HG03108 (cell line): ENCODE measurements around the gene HBZ.
"Not testable (repeated sequence)": the region's sequence is repeated elsewhere in the genome, so short reads cannot be mapped to it uniquely, and the experiment has no call there.

Experiments
- ATAC-seq: cut with Tn5 transposase; IDR thresholded peaks from one replicate; pipeline ENCODE4 v1.9.1; 2021; ENCODE audit warnings: moderate library complexity; ENCODE audit not compliant: unreplicated experiment

Gene HBZ

GRCh38 chr16:177981-178667 lies 25.7 kb downstream of the HBZ start:
- no peak for ATAC-seq

- no peak for ATAC-seq
These were observed 26.2 kb downstream of the HBZ start for GRCh38 chr16:178668-179015.

GRCh38 chr16:179211-180092 lies 27.0 kb downstream of the HBZ start:
- no peak for ATAC-seq

GRCh38 chr16:180101-180675 lies 27.7 kb downstream of the HBZ start, which contains the start of gene HBQ1:
TSS of gene HBQ1 (plus strand) at chr16:180459. CDS start at chr16:180487, 28 bp downstream.
- no peak for ATAC-seq

GRCh38 chr16:180681-181564 lies 28.5 kb downstream of the HBZ start:
- ATAC-seq = no peak

GRCh38 chr16:181565-182021 lies 29.1 kb downstream of the HBZ start:
- ATAC-seq = no peak

GRCh38 chr16:183005-183404 lies 30.6 kb downstream of the HBZ start:
- ATAC-seq = no peak

- no peak for ATAC-seq
These were observed 32.8 kb downstream of the HBZ start for GRCh38 chr16:185213-185612.

- ATAC-seq = no peak
These were observed 33.2 kb downstream of the HBZ start for GRCh38 chr16:185691-186090.

- no peak for ATAC-seq
These were observed 34.9 kb downstream of the HBZ start for GRCh38 chr16:187330-187729.

- ATAC-seq = no peak
These were observed 36.2 kb downstream of the HBZ start for GRCh38 chr16:188674-189073.

GRCh38 chr16:189604-190186 lies 37.3 kb downstream of the HBZ start:
- no peak for ATAC-seq

GRCh38 chr16:191831-192230 lies 39.4 kb downstream of the HBZ start:
- no peak for ATAC-seq

- no peak for ATAC-seq
These were observed 40.2 kb downstream of the HBZ start for GRCh38 chr16:192686-193085.

- no peak for ATAC-seq
These were observed 41.0 kb downstream of the HBZ start for GRCh38 chr16:193441-193840.

- ATAC-seq = no peak
These were observed 42.1 kb downstream of the HBZ start for GRCh38 chr16:194516-194915.

- no peak for ATAC-seq
These were observed 47.9 kb downstream of the HBZ start for GRCh38 chr16:200388-200787.

GRCh38 chr16:203246-203645 lies 50.8 kb downstream of the HBZ start:
- no peak for ATAC-seq

GRCh38 chr16:204046-204445 lies 51.6 kb downstream of the HBZ start:
- not testable (repeated sequence) for ATAC-seq
